CD4-positive, CD25-positive, alpha-beta regulatory T cell (primary cell): ENCODE data around the gene MMP7. TPM values are rescaled to one million over a fixed set of nuclear protein-coding genes. Genes with fewer than 3 reads are reported as not detected.

ENCODE experiments used
- ATAC-seq, 2 donors: fragments of 150-1000 bp; cut with Tn5 transposase; one replicate each; pipeline ENCODE4 v1.10.0; 2021; ENCODE audit warnings: low read depth in 2 of 2, moderate number of reproducible peaks in 2 of 2, moderate library complexity in 1 of 2
- DNase-seq, 3 donors: peaks; one replicate each; pipeline versions ENCODE4 v3.0.0 to v3.0.0-alpha.2; 2012 to 2022; ENCODE audit warnings: mixed read lengths in 1 of 3
- H3K27ac ChIP-seq: one replicate; pipeline ENCODE4 v1.7.0; 2013; ENCODE audit warnings: mild to moderate bottlenecking, low read length; ENCODE audit not compliant: insufficient read depth, poor library complexity, severe bottlenecking
- H3K27me3 ChIP-seq: one replicate; pipeline ENCODE4 v1.7.0; 2013; ENCODE audit warnings: low read length; ENCODE audit not compliant: control insufficient read depth, insufficient read depth
- H3K36me3 ChIP-seq: one replicate; pipeline ENCODE4 v1.7.0; 2013; ENCODE audit warnings: mild to moderate bottlenecking, low read length, moderate library complexity; ENCODE audit not compliant: control insufficient read depth, insufficient read depth
- H3K4me1 ChIP-seq: 2 replicates; pipeline ENCODE4 v1.7.0; 2013; ENCODE audit warnings: mild to moderate bottlenecking, low read length; ENCODE audit not compliant: insufficient read depth, control insufficient read depth, poor library complexity, severe bottlenecking
- H3K4me3 ChIP-seq: one replicate; pipeline ENCODE4 v1.7.0; 2013; ENCODE audit warnings: low read depth, mild to moderate bottlenecking, low read length, moderate library complexity
- H3K9me3 ChIP-seq, 2 experiments: 1 replicate in 1 of 2; 2 replicates in 1 of 2; pipeline ENCODE4 v1.7.0; 2013; ENCODE audit warnings: low read length in 2 of 2, mild to moderate bottlenecking in 1 of 2, moderate library complexity in 1 of 2; ENCODE audit not compliant: control insufficient read depth in 2 of 2
- H3K27ac Mint-ChIP-seq, 3 donors: one replicate each; pipeline ENCODE4 v1.8.0; 2020 to 2022; ENCODE audit warnings: mild to moderate bottlenecking in 3 of 3, mixed read lengths in 3 of 3, moderate library complexity in 2 of 3
- H3K27me3 Mint-ChIP-seq: one replicate; pipeline ENCODE4 v1.8.0; 2022; ENCODE audit warnings: mild to moderate bottlenecking, mixed read lengths
- H3K36me3 Mint-ChIP-seq: one replicate; pipeline ENCODE4 v1.8.0; 2020; ENCODE audit warnings: mixed read lengths
- H3K4me1 Mint-ChIP-seq, 4 donors: one replicate each; pipeline ENCODE4 v1.8.0; 2020 to 2022; ENCODE audit warnings: mixed read lengths in 4 of 4, mild to moderate bottlenecking in 1 of 4
- H3K4me3 Mint-ChIP-seq, 4 donors: one replicate each; pipeline ENCODE4 v1.8.0; 2020 to 2022; ENCODE audit warnings: mild to moderate bottlenecking in 4 of 4, mixed read lengths in 4 of 4, moderate library complexity in 3 of 4
- H3K9me3 Mint-ChIP-seq, 7 donors: one replicate each; pipeline ENCODE4 v1.8.0; 2020 to 2022; ENCODE audit warnings: mixed read lengths in 7 of 7, mild to moderate bottlenecking in 3 of 7, moderate library complexity in 2 of 7
- polyA plus RNA-seq, 4 donors: library from polyadenylated mRNA; unstranded; fragments of 300-500 nt; fragmentation: Illumina TruSeq; gene quantifications; one replicate each; pipeline ENCODE4 v1.2.3, GENCODE V29; 2021
- total RNA-seq: library from RNA; stranded (reverse); gene quantifications from one replicate; pipeline ENCODE4 v1.2.3, GENCODE V29; 2022

MMP7 gene
- total RNA-seq (not detected), polyA plus RNA-seq (under 1 TPM in 1 of 4 donors, not detected in 3; 0.16 TPM)

GRCh38 chr11:102530558-102530957 is at the start of gene MMP7:
MMP7 (minus strand) TSS chr11:102530747; CDS start chr11:102530700, 47 bp downstream.
- Mint-ChIP-seq H3K36me3 (no peaks in the 10 kb centered on the region), H3K4me3 (peak within 1 kb of the TSS in 1 of 4 donors; percentile 14), H3K27me3 (peaks cover 21% of the 10 kb centered on the region), H3K4me1 (peaks cover 0 to 10% (median 2%) of the 10 kb centered on the region in 4 donors), H3K27ac (peak within 1 kb of the TSS in 1 of 3 donors; percentile 3), H3K9me3 (peaks cover 0 to 2% (median 0%) of the 10 kb centered on the region in 7 donors)
- Histone ChIP-seq H3K4me1 (no peaks in the 10 kb centered on the region), H3K27ac (no peak within 1 kb of the TSS), H3K9me3 (no peaks in the 10 kb centered on the region), H3K27me3 (peaks cover 7% of the 10 kb centered on the region), H3K36me3 (no peaks in the 10 kb centered on the region), H3K4me3 (no peak within 1 kb of the TSS)
- ATAC-seq (no peak), DNase-seq (no peak)

GRCh38 chr11:102577723-102578122 is 47.2 kb upstream of the MMP7 start:
- H3K9me3 Mint-ChIP-seq, result peaks cover 0 to 7% (median 0%) of the 10 kb centered on the region in 7 donors
- H3K27ac ChIP-seq, result no peak overlapping the region
- no peaks in the 10 kb centered on the region for H3K27me3 ChIP-seq
- no peak overlapping the region for H3K4me3 Mint-ChIP-seq
- H3K27me3 Mint-ChIP-seq, result no peaks in the 10 kb centered on the region
- no peaks in the 10 kb centered on the region for H3K9me3 ChIP-seq
- no peak overlapping the region for H3K4me3 ChIP-seq
- no peak overlapping the region for H3K27ac Mint-ChIP-seq
- peaks cover 12% of the 10 kb centered on the region for H3K4me1 ChIP-seq
- H3K36me3 Mint-ChIP-seq, result no peaks in the 10 kb centered on the region
- no peak for ATAC-seq
- DNase-seq, result no peak
- no peaks in the 10 kb centered on the region for H3K36me3 ChIP-seq
- H3K4me1 Mint-ChIP-seq, result peaks cover 20 to 29% (median 23%) of the 10 kb centered on the region in 4 donors

- Histone ChIP-seq H3K36me3 (no peaks in the 10 kb centered on the region), H3K4me3 (peak overlapping the region; percentile 43), H3K4me1 (peaks cover 12% of the 10 kb centered on the region), H3K9me3 (no peaks in the 10 kb centered on the region), H3K27ac (no peak overlapping the region), H3K27me3 (no peaks in the 10 kb centered on the region)
- Mint-ChIP-seq H3K36me3 (no peaks in the 10 kb centered on the region), H3K27ac (no peak overlapping the region), H3K4me3 (peak overlapping the region in 3 of 4 donors; percentile 10 to 52 (median 33)), H3K9me3 (peaks cover 0 to 8% (median 0%) of the 10 kb centered on the region in 7 donors), H3K4me1 (peaks cover 20 to 29% (median 23%) of the 10 kb centered on the region in 4 donors), H3K27me3 (peaks cover 4% of the 10 kb centered on the region)
- ATAC-seq, result peak in 1 of 2 donors; percentile 44
- peak in 1 of 3 donors; percentile 43 for DNase-seq
These were observed 46.6 kb upstream of the MMP7 start for GRCh38 chr11:102577182-102577581.

- peak overlapping the region; percentile 33 to 57 (median 56) for H3K27ac Mint-ChIP-seq
- Histone ChIP-seq H3K27me3 (peaks cover 1% of the 10 kb centered on the region), H3K27ac (no peak overlapping the region), H3K4me1 (peaks cover 12% of the 10 kb centered on the region), H3K9me3 (no peaks in the 10 kb centered on the region), H3K4me3 (peak overlapping the region; percentile 43), H3K36me3 (no peaks in the 10 kb centered on the region)
- H3K4me1 Mint-ChIP-seq, result peaks cover 20 to 29% (median 23%) of the 10 kb centered on the region in 4 donors
- peak; percentile 70 to 71 for ATAC-seq
- H3K36me3 Mint-ChIP-seq, result no peaks in the 10 kb centered on the region
- peak in 2 of 3 donors; percentile 30 to 66 for DNase-seq
- peak overlapping the region in 3 of 4 donors; percentile 30 to 62 (median 50) for H3K4me3 Mint-ChIP-seq
- H3K27me3 Mint-ChIP-seq, result peaks cover 5% of the 10 kb centered on the region
- peaks cover 0 to 10% (median 0%) of the 10 kb centered on the region in 7 donors for H3K9me3 Mint-ChIP-seq
These were observed 45.8 kb upstream of the MMP7 start for GRCh38 chr11:102576350-102576749.

GRCh38 chr11:102575012-102575411 is 44.5 kb upstream of the MMP7 start:
- H3K4me1 ChIP-seq, result peaks cover 12% of the 10 kb centered on the region
- Mint-ChIP-seq H3K4me1 (peaks cover 19 to 25% (median 20%) of the 10 kb centered on the region in 4 donors), H3K27me3 (peaks cover 5% of the 10 kb centered on the region), H3K27ac (no peak overlapping the region), H3K9me3 (peaks cover 0 to 10% (median 1%) of the 10 kb centered on the region in 7 donors), H3K36me3 (no peaks in the 10 kb centered on the region), H3K4me3 (no peak overlapping the region)
- peaks cover 1% of the 10 kb centered on the region for H3K27me3 ChIP-seq
- DNase-seq (no peak), ATAC-seq (no peak)
- no peaks in the 10 kb centered on the region for H3K9me3 ChIP-seq
- no peak overlapping the region for H3K27ac ChIP-seq
- H3K36me3 ChIP-seq, result no peaks in the 10 kb centered on the region
- H3K4me3 ChIP-seq, result no peak overlapping the region

- H3K4me1 ChIP-seq, result peaks cover 12% of the 10 kb centered on the region
- ATAC-seq (no peak), DNase-seq (no peak)
- peaks cover 5% of the 10 kb centered on the region for H3K27me3 Mint-ChIP-seq
- no peaks in the 10 kb centered on the region for H3K36me3 Mint-ChIP-seq
- H3K4me3 ChIP-seq, result no peak overlapping the region
- H3K9me3 Mint-ChIP-seq, result peaks cover 0 to 12% (median 4%) of the 10 kb centered on the region in 7 donors
- H3K27me3 ChIP-seq, result peaks cover 1% of the 10 kb centered on the region
- no peaks in the 10 kb centered on the region for H3K9me3 ChIP-seq
- H3K4me3 Mint-ChIP-seq, result no peak overlapping the region
- H3K4me1 Mint-ChIP-seq, result peaks cover 18 to 25% (median 20%) of the 10 kb centered on the region in 4 donors
- no peak overlapping the region for H3K27ac Mint-ChIP-seq
- H3K36me3 ChIP-seq, result no peaks in the 10 kb centered on the region
- no peak overlapping the region for H3K27ac ChIP-seq
These were observed 43.3 kb upstream of the MMP7 start for GRCh38 chr11:102573851-102574250.

- Mint-ChIP-seq H3K4me1 (peaks cover 18 to 22% (median 20%) of the 10 kb centered on the region in 4 donors), H3K27ac (no peak overlapping the region), H3K36me3 (no peaks in the 10 kb centered on the region), H3K27me3 (peaks cover 5% of the 10 kb centered on the region), H3K9me3 (peaks cover 0 to 16% (median 5%) of the 10 kb centered on the region in 7 donors), H3K4me3 (no peak overlapping the region)
- H3K27ac ChIP-seq, result no peak overlapping the region
- H3K4me3 ChIP-seq, result no peak overlapping the region
- H3K9me3 ChIP-seq, result no peaks in the 10 kb centered on the region
- DNase-seq, result no peak
- no peaks in the 10 kb centered on the region for H3K36me3 ChIP-seq
- peaks cover 1% of the 10 kb centered on the region for H3K27me3 ChIP-seq
- H3K4me1 ChIP-seq, result peaks cover 12% of the 10 kb centered on the region
- no peak for ATAC-seq
These were observed 42.1 kb upstream of the MMP7 start for GRCh38 chr11:102572554-102573220.
